GM18909 (cell line): ENCODE data around the gene AAMP.

Experiments used
- ATAC-seq: cut with Tn5 transposase; IDR thresholded peaks from one replicate; pipeline ENCODE4 v1.9.1; 2021; ENCODE audit warnings: mild to moderate bottlenecking; ENCODE audit not compliant: unreplicated experiment, poor library complexity

AAMP gene

DNA sequence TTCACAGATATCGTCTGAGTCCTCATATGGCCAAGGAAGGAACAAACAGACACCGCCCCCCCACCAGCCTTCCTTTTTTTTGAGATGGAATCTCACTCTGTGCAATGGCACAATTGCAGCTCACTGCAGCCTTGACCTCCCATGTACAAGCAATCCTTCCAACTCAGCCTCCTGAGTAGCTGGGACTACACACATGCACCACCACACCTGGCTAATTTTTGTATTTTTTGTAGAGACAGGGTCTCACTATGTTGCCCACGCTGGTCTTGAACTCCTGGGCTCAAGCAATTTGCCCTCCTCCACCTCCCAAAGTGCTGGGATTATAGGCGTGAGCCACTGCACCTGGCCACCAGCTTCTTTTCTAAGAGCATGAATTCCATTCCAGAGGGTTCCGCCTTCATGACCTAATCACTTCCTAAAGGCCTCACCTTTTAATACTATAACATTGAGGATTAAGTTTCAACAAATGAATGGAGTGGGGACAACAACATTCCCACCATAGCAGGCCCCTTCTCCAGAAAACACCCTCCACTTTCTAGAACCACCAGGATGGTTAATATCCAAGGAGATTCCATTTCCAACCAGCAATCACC is 24.6 kb upstream of the AAMP start:
- ATAC-seq: no peak

- no peak for ATAC-seq
Measured at GRCh38 chr2:218293715-218294429, 23.9 kb upstream of the AAMP start.

- ATAC-seq: peak; percentile 78
Measured at GRCh38 chr2:218292048-218293014, 22.4 kb upstream of the AAMP start, which contains the start of gene TMBIM1. TSS of gene TMBIM1 (minus strand) at chr2:218292503. CDS start at chr2:218282141, 10,362 bp downstream.

- ATAC-seq: no peak
Measured at GRCh38 chr2:218291318-218292047, 21.5 kb upstream of the AAMP start.

- peak; percentile 61 for ATAC-seq
Measured at GRCh38 chr2:218290316-218291261, 20.7 kb upstream of the AAMP start.

DNA sequence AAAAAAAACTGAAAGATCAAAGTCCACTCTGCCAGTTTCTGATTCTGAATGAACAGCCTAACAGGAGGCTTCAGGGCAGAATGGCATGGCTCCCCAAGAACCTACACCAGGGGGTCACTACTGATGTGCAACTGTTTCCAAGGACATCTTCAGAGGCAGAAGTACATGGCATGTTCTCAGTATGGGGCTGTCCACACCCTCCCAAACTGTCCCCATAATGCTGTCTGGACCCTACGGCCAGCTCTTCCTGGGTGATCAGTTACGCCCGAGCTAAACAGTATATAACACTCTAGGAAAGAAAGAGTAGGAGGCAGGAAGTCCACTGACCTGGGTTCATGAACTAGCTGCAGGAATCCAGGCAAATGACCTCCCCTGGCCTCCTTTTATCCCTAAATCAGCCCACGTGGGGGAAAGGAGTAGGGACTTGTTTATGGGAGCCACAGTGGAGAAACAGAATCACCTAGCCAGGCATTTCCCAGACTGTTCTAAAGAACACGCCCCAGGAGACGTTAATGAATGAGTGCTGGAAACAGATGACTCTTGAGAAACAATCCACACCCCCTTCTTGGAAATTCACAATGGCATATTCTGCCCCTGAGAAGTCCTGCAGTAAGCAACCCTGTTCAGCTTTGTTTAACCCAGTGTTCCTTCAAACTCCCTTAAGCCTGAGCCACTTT is 19.8 kb upstream of the AAMP start:
- ATAC-seq: no peak

DNA sequence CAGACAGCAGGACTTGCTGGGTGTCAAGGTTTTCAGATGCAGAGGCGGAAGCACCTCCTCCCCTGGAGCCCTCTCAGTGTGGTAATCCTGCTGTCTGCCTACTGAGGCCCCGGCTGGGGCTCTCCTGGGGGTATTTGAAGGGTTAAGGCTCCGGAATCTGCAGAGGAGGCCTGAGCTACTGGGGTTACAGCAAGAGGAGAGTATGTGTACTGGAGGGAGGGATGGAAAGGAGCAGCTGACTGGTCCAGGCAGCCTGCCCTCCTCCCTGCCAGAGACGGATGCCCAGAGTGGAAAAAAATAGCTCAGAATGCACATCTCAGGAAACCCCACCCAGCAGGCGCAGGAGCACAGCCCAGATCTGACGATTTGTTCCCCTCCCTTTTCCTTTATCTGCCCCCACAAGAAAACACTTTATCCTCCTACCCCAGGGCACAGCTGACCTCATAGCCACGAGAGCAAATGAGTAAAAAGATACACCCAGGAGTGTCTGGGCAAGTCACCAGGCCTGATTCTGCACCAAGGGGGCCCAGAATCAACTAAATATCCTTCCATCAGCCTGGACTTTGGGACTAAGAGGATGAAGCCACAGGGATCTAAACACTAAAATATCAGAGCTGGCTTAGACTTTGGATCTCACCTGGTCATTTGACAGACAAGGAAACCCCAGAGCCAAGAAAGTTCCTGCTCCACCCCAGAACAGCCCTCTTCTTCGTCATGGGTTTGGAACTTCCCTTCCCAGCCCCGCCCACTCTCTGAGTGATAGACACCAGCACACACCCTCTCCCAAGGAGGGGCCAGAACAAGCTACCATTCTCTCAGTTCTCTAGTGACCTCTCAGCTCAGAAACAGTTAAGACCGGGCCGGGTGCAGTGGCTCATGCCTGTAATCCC is 16.9 kb upstream of the AAMP start:
- peak; percentile 64 for ATAC-seq

DNA sequence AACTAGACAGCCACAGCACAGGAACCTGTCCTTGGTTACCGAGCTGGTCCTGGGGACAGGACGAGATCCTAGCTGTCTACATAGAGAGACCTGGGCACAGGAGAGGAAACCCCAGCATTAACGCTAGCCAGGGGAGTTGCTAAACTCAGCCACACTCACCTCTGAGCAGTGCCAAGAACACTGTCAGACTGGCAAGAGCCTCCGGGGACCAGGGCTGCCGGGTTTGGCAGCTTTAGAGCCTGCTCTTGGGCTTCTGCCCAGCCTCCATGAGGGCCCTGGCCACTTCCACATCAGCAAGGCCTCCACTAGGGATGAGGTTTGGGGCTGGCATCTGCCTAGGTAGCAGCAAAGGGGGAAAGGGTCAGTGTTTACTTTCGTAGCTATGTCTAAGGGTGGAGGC is 15.7 kb upstream of the AAMP start:
- no peak for ATAC-seq

DNA sequence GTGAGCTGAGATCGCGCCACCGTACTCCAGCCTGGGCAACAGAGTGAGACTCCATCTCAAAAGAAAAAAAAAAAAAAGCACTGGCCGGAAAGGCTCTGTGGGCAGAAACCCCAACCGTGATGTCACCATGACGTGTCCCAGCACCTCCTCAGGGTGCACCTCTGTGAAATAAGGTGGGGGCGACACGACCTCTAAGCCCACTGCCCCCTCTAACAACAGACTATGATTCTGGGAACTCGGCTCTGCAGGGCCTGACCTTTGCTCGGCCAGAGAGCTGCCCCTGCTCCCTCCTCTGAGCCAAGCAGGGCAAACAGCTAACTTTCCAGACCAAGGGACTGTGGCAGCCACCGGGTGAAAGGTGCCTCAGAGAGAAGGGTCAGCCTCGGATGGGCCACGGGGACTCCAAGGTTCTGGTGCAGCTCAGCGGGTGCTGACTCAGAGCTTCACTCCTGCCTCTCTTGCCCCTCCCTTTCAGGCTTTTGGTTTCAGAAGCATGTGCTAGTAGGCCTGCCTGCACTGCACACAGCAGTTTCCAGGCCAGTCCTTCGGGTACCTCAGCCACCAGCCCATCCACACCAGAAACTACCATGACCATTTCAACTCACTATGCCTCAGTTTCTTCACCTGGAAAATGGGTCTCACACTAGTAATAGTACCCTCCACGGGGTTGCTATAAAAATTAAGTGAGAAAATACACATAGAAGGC is 14.3 kb upstream of the AAMP start:
- ATAC-seq: peak; percentile 30

GRCh38 chr2:218282173-218282991 is 12.4 kb upstream of the AAMP start:
- ATAC-seq: no peak

DNA sequence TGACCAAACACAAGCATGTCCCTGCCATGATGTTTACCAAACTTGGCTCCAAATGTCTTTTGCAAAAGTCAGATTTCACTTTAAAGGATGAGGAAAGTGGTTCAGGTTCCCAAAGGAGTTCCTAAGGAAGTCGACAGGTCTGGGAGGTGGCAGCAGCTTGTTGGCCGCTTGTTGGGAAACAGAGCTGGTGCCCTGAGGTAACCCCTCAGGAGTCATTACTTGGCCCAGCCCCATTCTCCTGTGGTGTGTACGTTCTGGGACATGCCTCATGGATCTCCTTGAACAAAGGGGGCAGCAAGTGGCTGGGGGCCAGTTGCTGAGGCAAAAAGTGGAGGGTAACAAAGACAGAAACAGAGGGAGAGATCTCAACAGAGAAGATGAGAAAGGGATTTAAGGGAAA is 11.5 kb upstream of the AAMP start:
- no peak for ATAC-seq

DNA sequence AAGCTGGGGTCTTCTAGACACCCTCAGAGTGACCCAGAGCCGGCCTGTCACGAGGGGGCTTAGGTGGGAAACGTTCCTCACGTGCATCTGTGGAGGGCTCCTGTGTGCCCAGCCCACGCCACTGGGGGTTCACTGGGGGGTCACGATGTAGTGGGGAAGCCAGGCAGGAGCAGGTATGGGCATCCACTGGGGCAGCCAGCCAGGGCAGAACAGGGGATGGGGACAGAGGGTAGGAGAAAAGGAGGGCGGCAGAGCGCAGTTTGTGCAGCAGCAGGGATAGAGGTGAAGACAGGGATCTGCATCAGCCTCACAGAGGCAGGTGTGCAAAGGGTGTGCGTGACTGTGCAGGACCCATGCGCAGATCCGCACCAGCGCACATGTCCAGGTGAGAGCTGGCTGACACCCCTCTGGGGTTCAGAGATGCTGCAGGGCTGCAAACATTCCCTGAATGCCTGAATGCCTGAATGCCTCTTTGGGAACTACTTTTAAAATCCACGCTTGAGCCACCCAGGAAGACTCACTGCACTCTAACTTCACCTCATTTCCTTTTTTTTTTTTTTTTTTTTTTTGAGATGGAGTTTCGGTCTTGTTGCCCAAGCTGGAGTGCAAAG is 10.4 kb upstream of the AAMP start:
- no peak for ATAC-seq

GRCh38 chr2:218278531-218279360 is 8.8 kb upstream of the AAMP start:
- no peak for ATAC-seq

- no peak for ATAC-seq
Measured at GRCh38 chr2:218277921-218278320, 8.0 kb upstream of the AAMP start.
